ENCODE results near the gene MNS1.

GRCh38 chr15:56385908-56386307, 79.0 kb downstream of the MNS1 start:
- TF ChIP-seq CTCF (optimal IDR thresholded peaks at IDR 0.05 in 1 of 3, IDR thresholded peaks at IDR 0.05 in 1 of 3, conservative IDR thresholded peaks at IDR 0.05 in 1 of 3; ENCODE audit: extremely low read depth in 1 of 3, insufficient read depth in 2 of 3, low read length in 3 of 3) (no peak), EZH2 (IDR thresholded peaks at IDR 0.05; ENCODE audit: low read length) (no peak)
